T-helper 1 cell (primary cell): ENCODE results near the gene SPINT3.

ENCODE experiments used
- DNase-seq, 5 donors: peaks; one replicate each; pipeline ENCODE4 v3.0.0-alpha.2; 2012 to 2020
- total RNA-seq, 4 donors: gene quantifications; one replicate each; lab custom pipeline; 2026; lab: John Stamatoyannopoulos, UW

SPINT3 gene, protein sequence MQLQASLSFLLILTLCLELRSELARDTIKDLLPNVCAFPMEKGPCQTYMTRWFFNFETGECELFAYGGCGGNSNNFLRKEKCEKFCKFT
- total RNA-seq = 0 reads per million in 4 donors

DNA sequence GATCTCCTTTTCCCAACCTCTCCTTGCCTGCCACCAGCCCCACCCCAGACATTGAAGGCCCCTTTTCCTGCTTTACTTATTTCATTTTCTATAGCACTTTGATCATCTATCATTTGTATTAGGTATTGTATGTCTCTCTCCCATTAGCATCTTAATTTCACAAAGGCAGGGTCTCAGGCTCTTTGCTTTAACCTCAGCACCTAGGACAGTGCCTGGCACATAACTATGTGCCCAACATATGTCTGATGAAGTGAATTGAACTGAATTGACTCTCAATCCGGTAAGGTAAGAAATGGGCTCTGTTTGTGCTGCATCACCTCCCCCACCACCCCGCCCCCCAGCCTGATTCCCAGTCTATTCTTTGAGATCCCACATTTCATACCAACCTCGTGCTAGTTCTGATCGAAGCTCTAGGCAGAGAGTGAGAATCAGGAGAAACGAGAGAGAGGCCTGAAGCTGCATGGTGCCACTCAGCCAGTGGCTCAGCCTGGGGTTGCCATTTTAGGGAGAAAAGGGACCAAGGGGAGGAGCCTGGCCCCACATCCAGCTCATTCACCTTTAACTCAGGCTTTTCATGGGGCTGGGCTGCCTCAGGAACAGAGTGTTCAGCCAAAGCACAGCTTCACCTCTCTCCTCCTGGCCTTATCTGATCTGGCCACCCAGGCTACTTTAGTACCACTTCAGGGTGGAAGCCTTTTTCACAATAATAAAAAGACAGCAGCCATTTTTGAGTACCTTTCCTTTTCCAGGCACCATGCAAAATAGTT lies at the start of gene SPINT3:
Gene SPINT3 (minus strand): TSS at position 476 of the 767 bp plus-strand sequence. CDS start 14 bp downstream, at position 462.
- no peak for DNase-seq

DNA sequence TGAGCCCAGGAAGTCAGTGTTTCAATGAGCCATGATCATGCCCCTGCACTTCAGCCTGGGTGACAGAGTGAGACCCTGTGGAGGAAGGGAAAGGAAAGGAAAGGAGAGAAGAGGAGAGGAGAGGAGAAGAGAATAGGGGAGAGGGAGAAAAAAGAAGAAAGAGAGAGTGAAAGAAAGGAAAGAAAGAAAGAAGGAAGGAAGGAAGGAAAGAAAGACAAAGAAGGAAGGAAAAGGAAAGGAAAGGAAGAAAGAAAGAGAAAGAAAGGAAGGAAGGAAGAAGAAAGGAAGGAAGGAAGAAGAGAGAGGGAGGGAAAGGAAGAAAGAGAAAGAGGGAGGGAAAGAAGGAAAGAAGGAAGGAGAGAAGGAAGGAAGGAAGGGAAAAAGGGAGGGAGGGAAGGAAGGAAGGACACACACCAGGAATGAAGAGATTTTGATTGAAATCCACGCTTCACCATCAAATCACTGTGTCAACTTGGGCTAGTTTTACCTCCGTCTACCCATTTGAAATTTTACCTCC lies 49.4 kb upstream of the SPINT3 start:
- no peak for DNase-seq

- no peak for DNase-seq
These were observed 39.8 kb upstream of the SPINT3 start for GRCh38 chr20:45555198-45555597.

DNA sequence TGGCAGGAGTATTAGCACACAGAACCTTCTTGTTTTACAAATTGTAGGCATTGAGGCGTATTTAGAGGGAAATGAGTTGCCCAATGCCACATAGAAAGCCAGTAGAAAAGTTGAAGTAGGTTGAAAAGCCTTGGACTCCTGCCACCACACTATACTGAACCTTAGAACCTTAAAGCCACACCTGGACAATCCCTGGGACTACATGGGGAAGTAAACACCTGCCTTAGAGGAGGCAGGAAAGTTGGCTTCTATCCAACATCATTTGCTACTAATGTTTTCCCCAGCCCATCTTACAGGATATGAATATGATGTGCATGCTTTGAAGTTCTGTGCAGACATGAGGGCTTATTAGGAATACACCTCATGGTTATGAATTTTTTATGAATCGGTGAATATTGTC lies 37.0 kb upstream of the SPINT3 start:
- no peak for DNase-seq

- no peak for DNase-seq
These were observed 35.3 kb upstream of the SPINT3 start for GRCh38 chr20:45550765-45551164.

GRCh38 chr20:45548410-45548809 lies 33.0 kb upstream of the SPINT3 start:
- DNase-seq = no peak

- DNase-seq = no peak
These were observed 31.9 kb upstream of the SPINT3 start, which contains the start of gene EPPIN for GRCh38 chr20:45547206-45547770. Gene EPPIN, minus strand, starts transcription at chr20:45547401. Its CDS starts 44 bp downstream, at chr20:45547357.

- DNase-seq = no peak
These were observed 30.5 kb upstream of the SPINT3 start for GRCh38 chr20:45545754-45546453.

GRCh38 chr20:45545351-45545750 lies 29.9 kb upstream of the SPINT3 start:
- DNase-seq = no peak

DNA sequence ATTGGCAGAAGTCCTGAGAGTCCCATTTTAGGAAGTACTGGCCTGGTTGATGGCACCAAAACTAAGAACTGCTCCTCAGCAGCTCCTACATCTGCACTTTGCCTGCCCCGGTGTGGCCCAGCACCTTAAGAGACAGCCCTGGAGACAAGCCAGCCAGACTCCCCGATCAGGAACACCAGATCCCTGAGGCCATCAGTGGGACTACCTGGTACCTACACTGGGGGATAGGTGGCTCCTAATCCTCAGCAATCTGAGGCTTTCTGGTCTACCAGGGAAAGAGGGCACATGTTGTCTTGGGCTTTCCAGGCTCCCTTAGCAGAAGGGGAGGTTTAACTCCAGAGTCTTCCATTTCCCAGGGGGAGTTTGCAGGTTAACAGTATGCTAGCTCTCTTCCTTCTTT lies 24.0 kb upstream of the SPINT3 start, which contains the start of gene WFDC6:
Gene WFDC6 (minus strand): TSS at position 101 of the 400 bp plus-strand sequence. CDS start 75 bp downstream, at position 26.
- no peak for DNase-seq

GRCh38 chr20:45538209-45538799 lies 22.9 kb upstream of the SPINT3 start:
- DNase-seq = no peak

DNA sequence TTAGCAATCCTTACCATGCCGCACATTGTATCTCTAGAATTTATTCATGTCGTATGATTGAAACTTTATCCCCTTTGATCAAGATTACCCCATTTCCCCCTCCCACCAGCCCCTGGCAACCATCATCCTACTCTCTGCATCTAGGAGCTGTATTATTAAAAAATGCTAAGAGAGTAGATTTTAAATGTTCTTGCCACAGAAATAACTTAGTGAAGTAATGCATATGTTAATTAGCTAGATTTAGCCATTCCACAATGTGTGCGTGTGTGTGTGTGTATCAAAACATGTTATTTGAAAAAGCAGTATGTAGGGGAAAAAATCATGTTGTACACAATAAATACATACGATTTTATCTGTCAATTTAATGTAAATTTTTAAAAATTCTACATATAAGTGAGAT lies 11.9 kb upstream of the SPINT3 start:
- no peak for DNase-seq

DNA sequence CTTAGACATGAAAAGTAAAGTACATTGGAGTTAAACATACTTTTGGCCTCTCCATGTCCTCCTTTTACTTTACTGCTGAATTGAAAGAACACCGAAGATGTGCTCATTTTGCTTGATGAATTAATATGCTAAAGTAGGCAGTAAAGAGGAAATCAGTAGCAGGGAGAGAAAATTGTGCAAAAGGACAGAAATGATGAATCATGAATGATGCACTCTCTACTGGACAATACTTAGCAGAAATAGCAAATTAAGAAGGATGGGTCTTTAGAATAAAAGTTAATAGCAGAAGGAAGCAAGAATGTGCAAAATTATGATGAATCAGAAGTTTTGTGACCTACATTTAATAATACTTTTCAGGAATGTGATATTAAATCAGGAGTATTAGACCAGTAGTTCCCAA lies 8.4 kb upstream of the SPINT3 start:
- DNase-seq = no peak

DNA sequence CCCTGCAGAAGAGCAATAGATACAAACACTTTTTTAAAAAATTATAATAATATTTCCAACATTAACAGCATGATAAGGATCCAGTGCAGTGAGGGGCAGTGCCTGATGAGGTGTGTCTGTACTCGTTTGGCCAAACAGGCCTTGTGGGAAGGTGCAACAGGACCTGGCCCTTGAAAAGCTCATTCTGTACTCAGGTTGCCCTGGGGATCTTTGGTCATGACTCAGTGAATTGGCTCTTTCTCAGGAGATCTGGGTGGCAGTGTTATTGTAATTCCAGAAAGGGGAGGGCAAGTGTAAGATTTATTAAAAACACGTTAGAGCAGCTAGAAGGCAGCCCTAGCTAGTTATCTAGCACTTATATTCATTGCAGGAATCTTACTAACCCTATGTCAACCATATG lies 2.9 kb upstream of the SPINT3 start:
- DNase-seq = no peak

DNA sequence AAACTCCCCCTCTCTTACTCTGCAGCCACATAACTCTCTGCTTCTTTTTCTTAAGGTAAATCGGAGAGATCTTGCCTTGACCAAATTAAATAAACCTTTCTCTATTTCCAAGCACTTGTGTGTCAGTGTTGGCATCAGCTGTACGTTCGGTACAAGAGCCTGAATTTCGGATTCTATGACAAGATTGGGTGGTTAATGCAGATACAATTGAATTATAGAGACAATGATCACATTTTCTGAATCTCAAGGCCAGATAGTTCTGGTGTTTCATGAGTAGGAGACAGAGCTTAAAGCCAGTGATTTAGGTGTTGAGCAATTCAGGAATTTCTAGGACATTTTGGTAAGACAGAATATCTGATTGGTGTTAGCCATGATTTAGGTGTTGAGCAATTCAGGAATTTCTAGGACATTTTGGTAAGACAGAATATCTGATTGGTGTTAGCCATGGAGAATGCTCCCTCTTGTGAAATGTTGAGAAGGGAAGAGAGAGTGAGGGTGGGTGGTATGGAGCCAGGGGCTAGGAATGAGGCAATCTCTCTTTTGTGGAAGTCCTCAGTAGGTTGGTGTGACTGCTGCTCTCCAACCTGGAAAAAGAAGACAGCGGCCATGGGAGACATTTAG lies 5.1 kb downstream of the SPINT3 start:
- DNase-seq = no peak

DNA sequence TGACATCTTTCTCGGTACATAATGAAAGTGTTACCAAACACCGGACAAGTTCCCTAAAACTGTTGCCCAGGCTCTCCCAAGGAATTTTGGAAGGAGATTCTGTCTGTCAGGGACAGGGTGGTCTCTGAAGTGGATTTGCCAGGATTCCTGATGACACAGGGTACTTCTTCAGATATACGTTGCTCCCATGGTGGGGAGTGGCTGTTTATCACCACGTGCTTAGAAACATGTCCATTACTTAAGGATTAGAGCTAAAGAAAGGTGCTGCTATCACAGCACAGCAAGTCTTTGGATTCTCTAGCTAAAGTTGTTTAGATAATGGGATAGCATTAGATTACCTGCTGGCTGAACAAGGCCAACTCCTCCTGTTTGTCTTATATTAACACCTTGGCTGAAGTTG lies 6.3 kb downstream of the SPINT3 start:
- no peak for DNase-seq

DNA sequence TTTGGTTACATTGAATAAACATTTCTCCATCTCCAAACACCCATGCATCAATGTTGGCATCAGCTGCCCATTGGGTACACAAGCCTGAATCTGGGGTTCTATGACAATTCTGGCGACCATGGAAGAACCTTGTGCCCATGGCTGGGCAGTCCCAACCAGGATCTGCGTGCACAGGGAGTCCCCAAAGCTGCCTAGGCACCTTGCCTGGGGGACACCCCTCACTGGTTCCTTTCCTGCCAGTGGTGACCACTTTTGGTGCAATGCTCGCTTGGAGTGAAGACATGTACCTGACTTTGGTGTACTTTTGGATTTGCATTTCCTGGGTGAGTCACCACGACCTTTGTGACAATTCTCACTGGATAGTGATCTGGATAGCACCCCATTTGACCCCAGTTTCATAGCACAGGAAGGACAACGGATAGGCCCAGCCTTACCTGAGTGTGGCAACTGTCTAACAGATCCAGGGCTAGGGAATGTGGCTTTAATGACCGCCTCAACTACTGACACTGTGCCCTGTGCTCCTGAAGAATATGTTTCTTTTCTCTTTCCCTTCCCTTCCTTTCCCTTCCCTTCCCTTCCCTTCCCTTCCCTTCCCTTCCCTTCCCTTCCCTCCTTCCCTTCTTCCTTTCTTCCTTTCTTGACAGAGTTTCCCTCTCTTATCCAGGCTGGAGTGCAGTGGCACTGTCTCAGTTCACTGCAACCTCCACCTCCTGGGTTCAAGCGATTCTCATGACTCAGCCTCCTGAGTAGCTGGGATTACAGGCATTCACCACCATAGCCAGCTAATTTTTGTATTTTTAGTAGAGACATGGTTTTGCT lies 7.1 kb downstream of the SPINT3 start:
- no peak for DNase-seq

DNA sequence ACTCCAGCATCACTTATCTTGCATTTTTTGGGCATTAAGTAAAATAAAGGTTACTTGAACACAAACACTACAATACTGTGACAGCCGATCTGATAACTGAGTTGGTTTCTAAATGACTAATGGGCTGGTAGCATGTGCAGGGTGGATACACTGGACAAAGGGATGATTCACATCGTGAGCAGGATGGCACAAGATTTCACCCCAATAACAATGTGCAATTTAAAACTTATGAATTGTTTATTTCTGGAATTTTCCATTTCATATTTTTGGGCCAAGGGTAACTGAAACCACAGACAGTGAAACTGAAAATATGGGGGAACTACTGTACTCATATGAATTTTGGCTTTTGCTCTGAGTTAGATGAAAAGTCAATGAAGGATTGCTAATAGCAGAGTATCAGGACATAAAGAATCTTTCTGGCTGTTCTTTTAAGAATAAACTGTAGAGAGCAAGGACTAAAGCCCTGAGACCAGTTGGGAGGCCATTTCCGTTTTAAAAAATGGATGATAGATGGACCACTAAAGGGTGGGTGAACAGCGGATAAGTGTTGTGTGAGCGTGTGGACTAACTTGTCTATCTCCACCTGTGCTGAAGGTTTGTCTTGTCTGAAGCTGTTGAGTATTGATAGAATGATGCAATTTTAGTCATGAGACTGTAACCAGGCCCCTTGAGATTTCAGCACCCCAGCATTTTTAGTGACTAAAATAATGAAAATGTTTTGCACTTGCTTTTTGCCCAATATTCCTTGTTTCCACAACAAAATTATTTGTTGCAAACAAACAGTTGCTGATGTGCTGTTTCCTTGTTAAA lies 8.2 kb downstream of the SPINT3 start:
- peak in 1 of 5 donors; percentile 56 for DNase-seq

GRCh38 chr20:45506398-45506797 lies 9.0 kb downstream of the SPINT3 start:
- DNase-seq = no peak

GRCh38 chr20:45503403-45503802 lies 12.0 kb downstream of the SPINT3 start:
- no peak for DNase-seq
